ENCODE measurements around the gene TSPAN3.
A peak's percentile ranks its signal among the peaks of the same experiment; 100 is the strongest.

TSPAN3 gene

DNA sequence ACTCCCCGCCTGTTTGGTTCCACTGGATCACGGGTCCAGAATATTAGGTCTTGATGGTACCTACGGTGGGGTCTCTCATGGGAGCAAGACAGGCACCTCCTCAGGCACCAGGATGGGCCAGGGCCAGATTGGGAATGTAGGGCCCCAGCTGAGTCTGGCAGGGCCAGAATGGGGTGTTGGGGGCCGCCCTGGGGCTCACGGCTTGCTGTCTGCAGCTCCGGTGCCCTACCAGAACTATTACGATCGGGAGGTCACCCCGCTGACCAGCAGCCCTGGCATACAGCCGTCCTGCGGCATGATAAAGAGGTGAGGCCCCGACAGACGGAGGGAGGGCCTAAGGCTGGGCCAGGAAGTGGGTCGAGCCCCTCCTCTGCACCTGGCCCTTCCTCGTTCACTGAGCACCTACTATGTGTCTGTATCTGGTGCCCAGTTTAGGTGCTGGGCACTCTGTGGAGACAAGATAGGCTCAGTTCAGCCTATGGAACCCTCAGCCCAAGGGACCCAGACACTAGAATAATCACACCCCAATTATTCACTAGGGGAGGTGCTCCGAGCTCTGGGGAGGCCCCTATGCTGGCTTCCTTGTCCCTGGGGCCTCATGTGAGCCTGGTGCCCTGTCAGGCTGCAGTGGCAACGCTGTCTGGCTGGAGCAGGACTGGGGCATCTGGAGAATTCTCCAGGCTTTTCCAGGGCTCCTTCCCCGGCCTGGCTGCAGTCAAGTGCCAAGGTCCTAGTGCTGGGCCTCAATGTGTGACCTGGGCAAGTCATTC, 38.1 kb downstream of the TSPAN3 start:
- DNase-seq, result no peak

DNA sequence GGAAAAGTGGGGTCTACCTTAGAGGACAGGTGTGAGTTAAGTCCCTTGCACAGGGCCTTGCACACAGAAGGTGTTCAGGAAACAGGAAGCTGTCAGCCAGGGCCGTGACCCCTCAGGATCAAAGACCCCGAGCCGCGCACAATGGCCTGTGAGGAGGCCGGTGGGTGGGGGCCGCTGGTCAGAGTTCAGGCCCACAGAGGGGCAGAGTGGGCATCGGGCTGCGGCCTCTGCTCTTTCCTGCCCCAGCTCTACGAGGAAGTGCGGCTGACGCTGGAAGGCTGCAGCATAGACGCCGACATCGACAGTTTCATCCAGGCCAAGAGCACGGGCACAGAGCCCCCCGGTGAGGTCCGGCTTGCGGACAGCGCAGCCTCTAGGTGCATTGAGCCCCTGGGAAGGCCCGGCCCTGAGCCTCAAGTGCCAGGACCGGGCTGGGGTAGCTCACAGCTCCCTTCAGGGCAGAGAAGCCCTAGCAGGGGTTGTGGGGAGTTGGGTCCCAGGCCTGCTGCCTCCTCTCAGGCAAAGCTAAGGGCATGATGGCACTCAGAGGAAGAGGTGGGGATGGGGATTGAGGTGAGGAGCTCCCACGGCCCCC, 38.8 kb downstream of the TSPAN3 start:
- DNase-seq, result no peak

DNA sequence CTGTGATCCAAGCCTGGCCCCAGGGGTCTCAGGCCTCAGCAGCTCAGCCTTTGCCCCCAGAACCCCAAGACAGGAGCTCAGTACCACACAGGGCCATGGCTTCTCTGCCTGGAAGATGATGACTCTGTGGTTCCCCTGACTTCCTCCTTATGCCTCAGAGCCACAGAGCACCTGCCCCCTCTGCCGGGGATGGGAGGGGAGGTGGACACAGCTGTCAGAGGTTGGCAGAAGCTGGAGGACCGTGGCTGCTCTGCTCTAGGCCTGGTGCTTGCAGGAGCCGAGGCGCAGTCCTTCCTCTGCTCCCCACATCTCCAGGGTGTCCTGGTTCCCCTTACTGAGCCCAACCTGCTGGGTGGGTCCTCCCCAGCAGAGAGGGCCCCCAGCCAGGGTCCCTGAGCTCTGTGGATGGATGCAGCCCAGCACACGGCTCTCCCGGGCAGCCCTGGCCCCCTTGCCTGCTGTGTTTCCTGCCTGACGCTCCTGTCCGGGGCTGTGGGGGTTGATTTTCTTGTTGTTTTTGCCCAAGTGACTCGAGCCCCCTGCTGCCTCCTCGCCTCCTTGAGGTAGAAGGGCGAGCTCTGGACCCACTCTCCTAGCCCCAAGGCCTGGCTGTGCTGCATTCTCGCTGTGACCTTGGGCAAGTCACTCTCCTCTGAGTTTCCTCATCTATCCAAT, 39.4 kb downstream of the TSPAN3 start:
- no peak for DNase-seq

DNA sequence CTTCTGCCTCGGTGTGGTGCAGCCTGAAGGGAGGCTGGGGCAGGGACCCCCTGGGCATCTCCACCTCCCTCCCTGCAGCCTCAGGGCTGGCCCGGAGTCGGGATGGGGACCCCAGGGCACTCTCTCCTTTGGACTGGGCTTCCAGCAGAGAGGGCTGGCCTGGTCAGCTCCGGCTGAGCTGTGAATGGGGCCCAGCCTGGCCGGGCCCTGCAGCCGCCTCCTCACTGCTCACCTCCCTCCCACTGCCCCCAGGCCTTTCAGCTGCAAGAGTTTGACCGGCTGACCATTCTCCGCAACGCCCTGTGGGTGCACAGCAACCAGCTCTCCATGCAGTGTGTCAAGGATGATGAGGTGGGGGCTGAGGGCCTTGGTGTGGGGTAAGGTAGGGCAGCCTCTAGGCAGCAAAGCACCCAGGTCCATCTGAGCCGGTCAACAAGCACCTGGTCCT, 40.0 kb downstream of the TSPAN3 start:
- DNase-seq, result no peak

DNA sequence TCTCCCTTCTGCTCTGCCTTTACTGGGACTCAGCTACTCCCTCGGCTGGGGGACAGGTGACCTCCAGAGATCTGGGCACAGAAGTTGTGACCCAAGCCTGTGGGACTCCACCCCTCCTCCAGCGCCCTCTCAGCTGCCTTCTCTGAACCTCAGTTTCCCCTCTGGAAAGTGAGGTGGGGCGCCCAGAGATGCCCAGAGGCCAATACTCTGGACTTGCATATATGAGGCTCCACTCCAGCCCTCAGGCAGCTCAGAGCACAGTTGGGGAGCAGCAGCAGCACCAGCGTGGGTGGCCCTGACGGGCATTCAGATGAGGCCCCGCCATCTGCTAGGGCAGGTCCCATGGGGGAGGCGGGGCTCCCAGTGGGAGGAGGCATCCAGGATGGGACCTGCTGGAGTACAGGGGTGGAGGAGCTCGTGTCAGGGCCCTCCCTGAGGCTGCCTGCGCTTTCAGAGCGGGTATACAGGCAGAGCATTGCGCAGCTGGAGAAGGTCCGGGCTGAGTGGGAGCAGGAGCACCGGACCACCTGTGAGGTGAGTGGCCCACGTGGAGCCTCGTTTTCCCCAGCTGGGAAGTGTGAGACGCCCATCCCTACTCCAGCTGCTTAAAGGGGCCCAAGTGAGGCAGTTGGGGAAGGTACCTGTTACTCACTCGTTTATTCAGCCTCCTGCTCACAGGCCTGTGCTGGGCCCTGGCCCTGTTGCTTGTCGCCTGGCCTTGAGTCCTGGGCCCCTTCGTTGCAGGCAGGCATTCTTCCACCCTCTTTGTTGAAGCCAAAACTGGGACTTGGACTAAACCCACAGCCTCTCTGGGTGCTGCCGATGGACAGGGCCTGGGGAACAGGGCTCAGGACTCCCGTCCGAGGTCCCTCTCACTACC, 40.6 kb downstream of the TSPAN3 start:
- no peak for DNase-seq

DNA sequence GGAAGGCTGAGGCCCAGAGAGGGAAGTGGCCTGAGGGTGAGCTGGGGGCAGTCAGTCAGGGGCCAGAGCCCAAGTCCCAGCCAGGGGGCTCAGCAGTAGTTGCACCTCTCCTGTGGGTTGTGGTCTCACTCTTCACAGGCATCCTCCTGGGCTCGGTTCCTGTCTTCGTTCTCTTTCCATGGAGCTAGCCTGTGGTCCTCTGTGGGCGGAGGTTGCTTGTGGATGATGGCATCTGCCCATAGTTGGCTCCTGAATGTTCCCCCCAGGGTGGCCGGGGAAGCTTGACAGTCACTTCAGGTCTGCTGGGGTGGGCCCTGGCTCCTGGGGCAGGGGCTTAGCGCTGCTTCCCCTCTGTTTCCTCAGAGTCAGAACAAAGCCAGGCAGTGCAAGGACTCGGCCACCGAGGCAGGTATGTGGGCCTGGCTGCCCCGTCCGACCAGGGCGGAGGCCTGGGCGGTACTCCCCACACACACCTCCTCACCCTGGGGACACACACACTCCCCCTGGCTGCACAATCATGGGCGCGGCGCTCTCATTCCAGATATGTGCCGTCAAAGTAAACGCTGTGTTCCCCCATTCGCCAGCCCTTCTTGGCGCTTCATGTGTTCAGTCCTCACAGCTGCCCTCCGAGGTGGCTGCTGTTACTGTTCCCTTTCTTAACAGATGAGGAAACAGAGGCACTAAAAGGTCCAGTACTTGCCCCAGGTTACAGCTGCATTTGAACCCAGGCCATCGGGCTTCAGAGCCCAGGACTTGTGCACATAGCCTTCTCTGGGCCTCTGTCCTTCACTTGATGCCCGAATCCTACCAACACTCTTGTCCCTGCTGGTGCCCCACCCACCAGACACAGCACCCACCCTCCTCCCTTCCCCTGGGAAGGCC, 41.5 kb downstream of the TSPAN3 start:
- DNase-seq, result no peak

DNA sequence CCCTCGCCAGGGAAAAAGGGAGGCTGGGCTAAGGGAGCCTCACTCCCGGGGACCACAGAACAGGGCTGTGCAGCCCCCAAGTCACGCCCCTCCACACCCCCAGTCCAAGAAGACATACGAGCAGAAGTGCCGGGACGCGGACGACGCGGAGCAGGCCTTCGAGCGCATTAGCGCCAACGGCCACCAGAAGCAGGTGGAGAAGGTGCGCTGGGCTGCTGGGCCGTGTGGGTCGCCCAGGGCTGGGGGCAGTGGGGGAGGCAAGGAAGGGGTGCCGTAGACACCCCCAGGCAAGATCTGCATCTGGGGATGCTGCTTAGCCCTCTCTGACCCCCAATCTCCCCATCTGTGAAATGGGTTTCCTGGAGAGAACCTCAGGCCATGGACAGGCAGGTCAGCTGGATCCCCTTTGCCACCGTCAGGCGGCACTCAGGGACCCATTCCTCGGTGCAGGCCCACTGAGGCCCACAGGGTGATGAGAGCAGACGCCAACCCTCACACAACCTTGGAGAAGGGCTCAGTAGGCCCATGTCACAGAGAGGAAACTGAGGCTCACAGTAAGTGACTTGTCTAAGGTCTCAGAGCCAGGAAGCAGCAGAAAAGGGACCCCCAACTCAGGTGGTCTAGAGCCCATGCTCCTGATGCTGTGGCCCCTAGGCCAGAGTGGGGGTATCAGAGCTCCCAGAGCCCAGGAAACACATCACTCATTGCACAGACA, 42.3 kb downstream of the TSPAN3 start:
- no peak for DNase-seq

DNA sequence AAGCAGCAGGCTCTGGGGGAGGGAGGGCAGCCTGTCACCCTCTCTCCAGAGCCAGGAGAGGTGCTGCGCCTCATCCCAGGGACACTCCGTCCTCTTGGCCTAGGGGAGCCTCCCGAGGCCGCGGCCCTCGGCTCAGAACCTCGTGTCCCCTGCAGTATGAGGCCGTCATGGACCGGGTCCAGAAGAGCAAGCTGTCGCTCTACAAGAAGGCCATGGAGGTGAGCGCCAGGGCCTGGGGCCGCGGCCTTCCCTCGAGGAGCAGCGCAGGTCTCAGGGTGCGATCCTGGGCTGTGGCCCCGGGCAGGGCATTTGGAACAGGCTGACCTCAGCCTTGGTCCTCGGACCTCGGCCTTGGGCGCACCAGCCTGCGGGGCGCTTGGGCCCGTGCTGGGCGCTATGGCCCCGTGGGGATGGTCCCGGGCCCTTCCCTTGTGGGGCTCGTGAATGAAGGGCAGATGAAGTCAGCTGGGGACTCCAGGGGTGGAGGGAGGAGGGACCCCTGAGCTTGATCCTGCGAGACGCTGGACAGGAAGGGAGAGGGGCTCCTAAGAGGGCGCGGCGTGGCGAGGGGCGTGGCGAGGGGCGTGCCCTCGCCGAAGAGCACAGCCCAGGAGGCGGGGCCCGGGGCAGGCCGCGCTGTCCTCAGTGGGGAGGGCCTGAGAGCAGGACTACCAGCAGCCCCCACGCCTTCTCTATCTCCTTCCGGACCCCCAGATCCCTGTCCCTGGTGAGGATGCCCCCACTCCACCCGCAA, 43.0 kb downstream of the TSPAN3 start:
- DNase-seq, result no peak

DNA sequence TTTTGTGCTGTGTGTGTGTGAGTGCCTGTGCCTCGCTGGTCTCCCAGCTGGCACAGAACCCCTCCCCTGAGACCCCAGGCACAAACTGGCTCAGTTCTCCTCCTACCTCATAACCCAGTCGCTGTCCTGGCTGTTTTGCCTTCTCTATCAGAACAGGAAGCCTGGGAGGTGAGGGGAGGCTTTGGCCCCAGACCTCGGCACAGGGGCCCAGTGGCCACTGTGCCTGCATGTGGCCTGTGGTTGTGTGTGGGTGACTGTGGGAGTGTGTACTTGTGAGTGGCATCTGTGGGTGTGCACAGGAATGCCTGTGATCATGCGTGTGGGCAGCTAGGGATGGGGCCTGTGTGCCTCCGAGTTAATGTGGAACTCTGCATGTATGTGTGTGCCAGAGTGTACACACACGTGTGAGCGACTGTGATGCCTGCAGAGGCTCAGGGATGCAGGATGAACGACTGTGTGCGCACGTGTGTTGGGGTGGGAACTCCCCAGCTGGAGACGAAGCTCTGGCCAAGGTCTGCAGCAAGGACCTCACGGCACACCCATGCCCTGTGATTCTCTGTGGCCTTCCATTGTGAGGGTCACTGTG, 43.7 kb downstream of the TSPAN3 start:
- no peak for DNase-seq

DNA sequence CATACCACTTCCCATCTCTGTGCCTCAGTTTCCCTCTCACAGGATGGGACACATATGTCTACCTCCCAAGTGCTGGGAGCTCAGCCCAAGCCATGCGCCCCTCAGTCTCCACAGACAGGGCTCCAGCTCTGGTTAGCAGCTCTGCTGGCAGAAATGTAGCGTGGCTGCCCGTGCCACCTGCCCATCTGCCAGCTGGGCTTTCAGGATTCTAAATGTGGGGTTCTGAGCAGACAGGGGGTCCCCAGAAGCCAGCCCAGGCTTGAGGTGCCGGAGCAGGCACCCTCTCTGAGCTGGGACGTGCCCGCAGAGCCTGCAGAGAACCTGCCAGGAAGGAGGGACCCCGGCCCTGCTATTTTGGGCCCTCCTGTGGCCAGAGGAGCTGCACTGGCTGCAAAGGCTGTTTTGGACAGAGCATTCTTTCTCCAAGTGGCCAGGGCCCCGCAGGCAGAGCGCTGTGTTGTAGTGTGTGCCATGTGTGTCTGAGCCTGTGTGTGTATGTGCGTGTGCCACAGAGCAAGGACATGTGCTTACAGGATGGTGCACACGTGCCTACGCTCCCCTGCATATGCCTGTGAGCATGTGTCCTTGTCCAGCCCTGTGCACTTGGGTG, 44.3 kb downstream of the TSPAN3 start:
- no peak for DNase-seq

DNA sequence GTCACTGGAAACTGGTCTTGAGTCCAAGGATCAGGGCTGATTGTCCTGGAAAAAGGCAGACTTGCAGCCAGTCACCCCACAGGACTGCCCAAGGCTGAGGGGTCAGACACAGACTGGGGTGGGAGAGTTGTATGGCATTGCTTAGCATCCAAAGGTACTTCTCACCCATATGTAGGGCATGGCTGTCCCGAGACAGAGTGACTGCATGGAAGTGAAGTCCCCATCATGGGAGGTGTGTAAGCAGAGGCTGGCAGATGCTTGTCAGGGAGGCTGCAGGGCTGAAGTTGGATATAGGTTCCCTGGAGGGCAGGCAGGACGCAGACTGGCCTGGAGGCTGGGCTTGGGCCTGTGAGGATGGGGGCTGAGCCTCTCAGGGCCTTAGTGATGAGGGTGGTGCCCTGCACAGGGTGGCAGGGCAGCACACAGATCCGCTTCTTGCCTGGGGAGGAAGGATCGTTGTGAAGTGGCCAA, 44.9 kb downstream of the TSPAN3 start:
- no peak for DNase-seq

DNA sequence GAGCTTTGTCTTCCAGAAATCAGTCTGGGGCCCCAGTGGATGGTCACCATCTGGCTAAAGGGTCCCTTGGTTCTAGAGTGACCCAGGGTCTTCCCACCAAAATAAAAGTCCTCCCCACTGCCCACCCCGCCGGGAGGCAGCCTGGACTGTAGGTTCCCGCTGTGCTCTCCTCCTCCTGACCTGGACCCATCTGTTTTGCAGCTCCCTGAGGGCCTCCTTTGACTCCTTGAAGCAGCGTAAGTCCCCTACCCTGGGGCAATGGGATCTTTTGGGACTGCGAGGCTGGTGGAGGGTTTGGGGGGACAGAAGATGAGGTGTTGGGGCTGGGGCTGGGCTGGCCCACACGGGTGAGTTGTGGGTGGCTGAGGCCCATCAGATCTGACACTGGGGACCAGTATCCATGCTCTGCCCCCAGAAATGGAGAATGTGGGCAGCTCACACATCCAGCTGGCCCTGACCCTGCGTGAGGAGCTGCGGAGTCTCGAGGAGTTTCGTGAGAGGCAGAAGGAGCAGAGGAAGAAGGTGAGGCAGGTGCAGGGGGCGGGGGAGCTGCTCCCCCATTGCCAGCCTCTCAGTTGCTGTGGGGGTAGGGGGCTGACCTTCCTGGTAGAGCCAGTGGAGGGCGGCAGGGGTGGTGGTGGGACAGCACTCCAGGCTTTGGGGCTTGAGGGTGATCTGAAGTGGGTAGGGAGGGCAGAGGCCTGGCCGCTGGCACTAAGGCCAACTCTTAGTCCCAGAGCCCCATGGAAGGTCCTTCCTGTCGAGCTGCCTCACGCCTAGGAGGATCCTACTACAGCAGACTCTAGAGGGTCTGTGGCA, 45.6 kb downstream of the TSPAN3 start:
- DNase-seq, result no peak

DNA sequence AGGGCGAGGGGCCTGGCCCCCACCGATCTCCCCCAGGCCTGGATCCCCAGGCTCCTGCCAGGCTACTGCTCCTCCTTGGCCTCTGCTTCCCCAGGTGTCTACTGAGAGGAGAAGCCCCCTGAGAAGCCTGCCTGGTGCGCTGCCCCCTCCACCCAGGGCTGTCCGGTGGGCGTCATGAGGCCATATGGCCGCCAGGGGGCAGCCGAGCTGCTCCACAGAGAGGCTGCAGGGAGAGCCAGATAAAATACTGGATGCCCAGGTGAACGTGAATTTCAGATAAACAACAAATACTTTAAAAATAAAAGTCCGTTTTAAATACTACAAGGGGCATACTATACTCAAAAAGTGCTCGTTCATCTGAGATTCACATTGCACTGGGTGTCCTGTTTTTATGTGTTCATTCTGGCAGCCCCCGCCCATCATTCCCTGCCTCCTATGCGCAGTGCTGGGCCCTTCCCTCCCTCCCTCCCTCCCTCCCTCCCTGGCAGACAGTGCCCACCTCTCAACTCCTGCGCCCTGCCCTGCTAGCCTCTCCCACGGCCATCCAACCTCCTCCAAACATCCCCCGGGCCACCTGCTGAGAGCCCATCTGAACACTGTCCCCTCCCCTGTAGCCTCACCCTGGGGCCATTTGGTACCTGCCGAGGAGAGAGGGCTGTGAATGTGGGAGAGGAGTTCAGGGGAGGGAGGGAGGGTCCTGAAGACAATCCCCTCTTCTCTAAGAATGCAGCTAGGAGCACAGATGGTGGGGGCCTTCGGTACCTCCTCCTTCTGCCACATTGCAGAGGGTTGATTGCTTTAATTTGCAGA, 46.4 kb downstream of the TSPAN3 start:
- DNase-seq, result peak; percentile 65

DNA sequence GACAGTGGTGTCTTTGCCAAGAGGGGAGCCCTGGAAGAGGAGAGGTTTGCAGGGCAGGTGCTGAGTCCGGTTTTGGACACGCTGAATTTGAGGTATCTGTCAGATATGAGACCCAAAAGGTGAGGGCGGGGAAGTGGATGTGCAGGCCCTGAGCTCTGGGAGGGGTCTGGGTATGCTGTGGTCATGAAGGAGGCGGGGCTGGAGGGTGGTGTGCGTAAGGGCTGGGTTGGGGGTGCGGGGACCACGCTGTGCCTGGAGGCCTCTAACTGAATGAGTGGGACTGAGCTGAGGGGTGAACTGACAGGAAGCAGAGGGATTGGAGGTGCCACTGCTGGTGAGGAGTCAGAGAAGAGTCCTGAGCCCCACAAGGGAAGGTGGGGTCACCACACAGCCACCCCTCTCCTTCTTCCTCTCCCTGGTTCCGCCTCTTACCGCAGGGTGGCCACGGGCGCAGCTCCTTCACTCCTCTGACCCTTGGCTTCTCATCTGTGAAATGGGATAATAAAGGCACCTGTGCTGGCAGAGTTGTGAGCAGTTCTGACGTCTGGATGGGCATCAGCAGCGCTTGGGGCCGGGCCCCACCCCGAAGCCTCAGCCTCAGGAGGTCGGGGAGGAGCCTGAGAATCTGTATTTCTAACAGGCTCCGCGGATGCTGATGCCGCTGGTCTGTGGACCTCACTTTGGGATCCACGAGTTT, 47.2 kb downstream of the TSPAN3 start:
- DNase-seq, result no peak

DNA sequence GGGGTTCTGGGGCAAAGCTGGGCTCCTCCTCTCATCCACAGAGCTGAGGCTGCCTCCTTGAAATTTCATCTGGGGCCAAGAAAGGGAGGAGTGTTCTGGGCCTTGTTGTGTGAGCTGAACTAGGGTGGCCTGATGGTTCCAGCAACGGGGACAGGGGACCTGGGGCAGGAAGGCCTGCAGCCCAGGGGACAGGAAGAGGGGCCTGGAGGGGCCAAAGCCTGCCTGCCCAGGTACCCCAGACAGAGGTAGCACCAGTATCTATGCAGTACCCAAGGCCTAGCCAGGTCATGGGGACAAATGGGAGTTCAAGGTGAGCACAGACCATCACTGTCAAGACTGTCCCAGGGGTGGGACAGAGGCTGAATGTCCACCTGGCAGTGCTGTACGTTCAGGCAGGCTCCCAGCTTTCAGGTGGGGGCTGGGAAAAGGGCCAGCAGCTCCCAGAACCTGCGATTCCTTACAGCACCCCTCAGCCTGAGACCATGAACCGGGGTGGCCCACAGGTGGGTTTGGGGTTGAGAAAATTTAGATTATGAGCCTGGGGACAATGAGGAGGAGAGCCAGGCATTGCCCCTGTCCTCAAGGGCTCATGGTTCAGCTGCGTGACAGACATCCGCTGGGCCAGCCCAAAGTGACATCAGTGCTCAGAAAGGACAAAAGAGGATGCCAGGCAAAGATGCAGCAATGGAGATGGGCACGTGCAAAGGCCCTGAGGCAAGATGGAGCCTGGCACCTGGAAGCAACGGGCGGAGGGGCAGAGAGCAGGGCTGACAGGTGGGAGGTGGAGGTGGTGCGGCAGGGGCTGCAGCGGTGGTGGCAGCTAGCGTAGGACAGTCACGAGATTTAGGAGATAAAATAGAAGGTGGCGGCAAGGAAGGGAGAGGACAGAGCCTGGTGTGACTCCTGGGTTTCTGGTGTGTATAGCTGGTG, 48.0 kb downstream of the TSPAN3 start:
- DNase-seq, result no peak

DNA sequence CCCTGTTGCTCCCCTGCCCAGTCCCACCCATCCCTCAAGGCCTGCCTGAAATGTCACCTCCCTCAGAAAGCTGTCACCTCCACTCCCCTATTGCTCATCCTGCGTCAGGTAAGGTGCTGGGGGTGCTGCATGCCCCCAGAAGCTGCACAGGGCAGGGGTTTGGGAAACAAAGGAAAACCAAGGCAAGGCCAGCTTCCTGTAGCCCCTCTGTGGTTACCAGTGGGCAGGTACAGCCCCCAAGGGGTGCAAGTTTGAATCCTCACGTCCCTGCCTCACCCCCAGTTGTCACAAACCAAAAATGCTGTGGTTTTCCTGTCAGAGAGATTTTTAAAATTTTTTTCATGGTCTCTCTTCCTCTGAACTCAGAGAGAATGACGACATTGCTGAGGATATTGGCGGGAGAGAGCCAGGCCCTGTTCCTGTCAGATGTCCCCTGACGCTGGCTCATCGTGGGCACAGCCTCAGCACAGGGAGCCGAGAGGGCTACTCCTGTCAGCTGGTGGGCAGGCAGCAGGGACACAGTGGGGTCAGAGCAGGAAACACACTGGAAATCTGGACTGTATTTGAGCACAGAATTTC, 49.0 kb downstream of the TSPAN3 start:
- peak; percentile 67 for DNase-seq
